PC-3 (cell line): Measurements from ENCODE around the gene TMEM69. TPM values are rescaled to one million over a fixed set of nuclear protein-coding genes. Genes with fewer than 3 reads are reported as not detected.

Experiments
- ATAC-seq: fragments of 200-7000 bp; cut with Tn5 transposase; 2 replicates; pipeline ENCODE4 v1.9.1; 2020; ENCODE audit warnings: mild to moderate bottlenecking, moderate library complexity
- Bru-seq: library from RNA; stranded (reverse); fragments of 400-500 nt; gene quantifications from one replicate; lab custom pipeline; 2021; lab: Mats Ljungman, UMichigan
- BruChase-seq, 2 experiments: library from RNA; stranded (reverse); fragments of 400-500 nt; gene quantifications; one replicate each; lab custom pipeline; 2021; lab: Mats Ljungman, UMichigan
- BruUV-seq: library from RNA; stranded (reverse); fragments of 400-500 nt; replicated peaks from 2 replicates; lab custom pipeline; 2021; lab: Mats Ljungman, UMichigan
- CTCF ChIA-PET: fragments of 300-600 bp; sonication (Branson Sonifier 250); formaldehyde crosslinking; loops from one replicate; lab custom pipeline; 2022; ENCODE audit warnings: antibody characterized with exemption; lab: Charles Lee
- POLR2A ChIA-PET: fragments of 300-600 bp; sonication (Branson Sonifier 250); formaldehyde crosslinking; loops from one replicate; lab custom pipeline; 2022; ENCODE audit warnings: antibody characterized with exemption; ENCODE audit not compliant: unreplicated experiment; lab: Charles Lee
- DNase-seq: peaks from one replicate; pipeline ENCODE4 v3.0.0-alpha.2; 2015
- H2AFZ ChIP-seq: fragments of 300-600 bp; sonication (generic); 2 replicates; pipeline ENCODE4 v1.6.0; 2016; ENCODE audit warnings: antibody characterized with exemption, low read length
- H3F3A ChIP-seq: fragments of 300-600 bp; sonication (generic); one replicate; pipeline ENCODE4 v1.6.0; 2017; ENCODE audit warnings: antibody characterized with exemption, low read length, control low read depth, mild to moderate bottlenecking; ENCODE audit not compliant: unreplicated experiment
- H3K27ac ChIP-seq: fragments of 300-600 bp; sonication (generic); 2 replicates; pipeline ENCODE4 v1.5.1; 2016; ENCODE audit warnings: mild to moderate bottlenecking, low read length
- H3K27me3 ChIP-seq: fragments of 300-600 bp; sonication (generic); 2 replicates; pipeline ENCODE4 v1.6.1; 2016; ENCODE audit warnings: low read length, mixed read lengths
- H3K36me3 ChIP-seq: fragments of 300-600 bp; sonication (generic); 2 replicates; pipeline ENCODE4 v1.6.1; 2016; ENCODE audit warnings: low read depth, mixed run types, low read length, mixed read lengths
- H3K4me1 ChIP-seq: fragments of 300-600 bp; sonication (generic); 2 replicates; pipeline ENCODE4 v1.5.1; 2016; ENCODE audit warnings: low read length; ENCODE audit not compliant: insufficient read depth
- H3K4me2 ChIP-seq: fragments of 300-600 bp; sonication (generic); 2 replicates; pipeline ENCODE4 v1.6.0; 2016; ENCODE audit warnings: low read length
- H3K4me3 ChIP-seq: fragments of 300-600 bp; sonication (generic); 2 replicates; pipeline ENCODE4 v1.5.1; 2016; ENCODE audit warnings: mild to moderate bottlenecking, low read length, mixed read lengths
- H3K79me2 ChIP-seq: fragments of 300-600 bp; sonication (generic); 2 replicates; pipeline ENCODE4 v1.6.1; 2017; ENCODE audit warnings: low read length, mixed read lengths
- H3K9ac ChIP-seq: fragments of 300-600 bp; sonication (generic); 2 replicates; pipeline ENCODE4 v1.6.0; 2016; ENCODE audit warnings: mild to moderate bottlenecking, low read length
- H3K9me2 ChIP-seq: fragments of 300-600 bp; sonication (generic); replicated peaks from 2 replicates; pipeline ENCODE4 v1.6.1; 2016; ENCODE audit warnings: mixed run types, low read length, mixed read lengths
- H3K9me3 ChIP-seq: fragments of 300-600 bp; sonication (generic); 2 replicates; pipeline ENCODE4 v1.6.1; 2016; ENCODE audit warnings: low read length, mixed read lengths
- H4K20me1 ChIP-seq: fragments of 300-600 bp; sonication (generic); 2 replicates; pipeline ENCODE4 v1.6.1; 2016; ENCODE audit warnings: low read length, mixed read lengths
- EZH2 ChIP-seq: fragments of 300-600 bp; sonication (generic); IDR thresholded peaks from one replicate; pipeline ENCODE4 v1.6.1; 2017; ENCODE audit warnings: antibody characterized with exemption, mild to moderate bottlenecking, low read length; ENCODE audit not compliant: unreplicated experiment
- EZH2phosphoT487 ChIP-seq: fragments of 300-600 bp; sonication (generic); IDR thresholded peaks from 2 replicates; pipeline ENCODE4 v1.6.1; 2018; ENCODE audit warnings: mild to moderate bottlenecking, antibody characterized with exemption, low read length, borderline replicate concordance
- intact Hi-C: fragments of 100-400 bp; cut with micrococcal nuclease; formaldehyde crosslinking; loops from 2 replicates; pipeline ENCODE4 v1.9.0; 2023
- long read RNA-seq: library from polyadenylated mRNA; unstranded; transcript quantifications from one replicate; pipeline ENCODE4 v2.0.0, GENCODE V29; 2021; ENCODE audit not compliant: unreplicated experiment
- total RNA-seq: library from RNA; depleted of rRNA; stranded (reverse); fragments of >200 nt; gene quantifications from 2 replicates; pipeline ENCODE4 v1.2.3, GENCODE V29; 2014; rRNA removed
- TF ChIP-seq, protein P1 (sequence below): fragments of 300-600 bp; sonication (generic); conservative IDR thresholded peaks from 2 replicates; pipeline ENCODE4 v1.5.1; 2017; ENCODE audit warnings: antibody characterized with exemption, low read depth, mild to moderate bottlenecking, low read length

The TMEM69 gene
- total RNA-seq, result 26.6 and 28.5 TPM in 2 replicates
- percentile 85 among the genes with signal in this experiment for Bru-seq, nascent RNA
- BruChase-seq, experiment 1, labeled RNA remaining after a 6-hour chase, result percentile 88 among the genes with signal in this experiment
- percentile 80 among the genes with signal in this experiment for BruChase-seq, experiment 2, labeled RNA remaining after a 2-hour chase
- long read RNA-seq, transcript TMEM69-201 (3 exons, 2,439 nt), result major isoform, 20 of 23 reads
- long read RNA-seq, partial matches to known transcripts, result 0 of 23 reads
- long read RNA-seq, other reads (novel, unspliced or antisense), result 1 of 23 reads

DNA sequence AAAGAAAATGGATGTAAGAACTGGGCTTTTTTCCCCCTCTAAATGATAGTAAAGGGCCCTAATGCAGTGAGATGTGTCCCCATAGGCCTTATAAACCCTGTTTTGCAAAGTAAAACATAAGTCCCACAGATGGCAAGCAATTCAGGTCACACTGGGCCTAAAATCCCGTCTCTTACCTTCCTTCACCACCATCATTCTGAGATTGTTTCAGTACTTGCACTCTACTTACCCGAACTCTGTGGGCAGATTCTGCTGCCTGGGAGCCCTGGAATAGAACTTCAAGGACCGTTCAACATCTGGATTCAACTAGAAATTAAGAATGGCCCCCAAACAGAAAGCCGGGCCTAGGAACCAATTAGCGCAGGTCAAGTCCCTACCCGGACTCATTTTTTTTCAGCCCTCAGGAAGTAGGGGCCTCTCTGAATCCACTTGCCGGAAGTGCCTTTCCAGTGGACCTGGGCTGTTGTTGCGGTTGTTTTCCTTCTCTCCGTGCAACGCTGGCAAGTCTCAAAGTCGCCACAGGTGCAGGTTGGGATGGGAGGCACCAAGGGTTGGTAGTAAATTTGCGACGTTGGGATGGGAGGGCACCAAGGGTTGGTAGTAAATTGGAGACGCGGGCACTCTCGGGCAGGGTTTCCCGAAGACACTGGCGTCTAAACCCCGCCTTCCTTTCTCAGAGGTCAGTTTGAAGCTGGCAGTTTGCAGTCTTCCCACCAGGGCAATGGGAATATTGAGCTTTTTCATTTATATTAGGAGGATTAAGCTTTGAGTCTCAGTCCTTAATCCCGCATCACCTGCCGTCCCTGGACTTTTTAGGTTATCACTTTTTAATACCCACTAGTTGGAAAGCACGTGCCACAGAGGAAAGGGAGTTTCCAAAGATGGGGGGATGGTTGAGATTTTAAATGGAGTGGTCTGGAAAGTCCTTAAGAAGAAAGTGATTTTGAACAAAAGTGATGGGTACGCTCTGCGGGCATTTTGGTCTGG, at the start of gene TMEM69:
Gene TMEM69 (plus strand): TSS at position 428 of the 987 bp plus-strand sequence. CDS start 2,888 bp downstream, outside the sequence.
- Histone ChIP-seq H4K20me1 (peaks cover 14% of the 10 kb centered on the region), H3K4me2 (peak within 1 kb of the TSS; percentile 99), H3K27ac (peak within 1 kb of the TSS; percentile 98), H3K4me1 (peaks cover 18% of the 10 kb centered on the region), H3K36me3 (peaks cover 18% of the 10 kb centered on the region), H3K9me2 (no peaks in the 10 kb centered on the region), H3F3A (no peaks in the 10 kb centered on the region), H2AFZ (peak within 1 kb of the TSS; percentile 88), H3K27me3 (no peaks in the 10 kb centered on the region), H3K79me2 (peaks cover 69% of the 10 kb centered on the region), H3K9ac (peak within 1 kb of the TSS; percentile 99), H3K9me3 (no peaks in the 10 kb centered on the region), H3K4me3 (peak within 1 kb of the TSS; percentile 99)
- CTCF ChIA-PET, result interaction anchor here (0.6 kb wide), 1 partner anchor 93 kb away, joined by 4 read pairs; no protein-coding TSS in a partner anchor
- peak; percentile 11 for ATAC-seq
- no TSS peak for BruUV-seq
- intact Hi-C loops, result loop anchor here (1.0 to 5.0 kb wide), 5 partner anchors 46 to 194 kb away; partner anchors contain the start of genes IPP and NASP
- POLR2A ChIA-PET, result interaction anchor here (0.6 kb wide), 1 partner anchor 467 kb away, joined by 3 read pairs; no protein-coding TSS in a partner anchor
- TF ChIP-seq, protein P1, sequence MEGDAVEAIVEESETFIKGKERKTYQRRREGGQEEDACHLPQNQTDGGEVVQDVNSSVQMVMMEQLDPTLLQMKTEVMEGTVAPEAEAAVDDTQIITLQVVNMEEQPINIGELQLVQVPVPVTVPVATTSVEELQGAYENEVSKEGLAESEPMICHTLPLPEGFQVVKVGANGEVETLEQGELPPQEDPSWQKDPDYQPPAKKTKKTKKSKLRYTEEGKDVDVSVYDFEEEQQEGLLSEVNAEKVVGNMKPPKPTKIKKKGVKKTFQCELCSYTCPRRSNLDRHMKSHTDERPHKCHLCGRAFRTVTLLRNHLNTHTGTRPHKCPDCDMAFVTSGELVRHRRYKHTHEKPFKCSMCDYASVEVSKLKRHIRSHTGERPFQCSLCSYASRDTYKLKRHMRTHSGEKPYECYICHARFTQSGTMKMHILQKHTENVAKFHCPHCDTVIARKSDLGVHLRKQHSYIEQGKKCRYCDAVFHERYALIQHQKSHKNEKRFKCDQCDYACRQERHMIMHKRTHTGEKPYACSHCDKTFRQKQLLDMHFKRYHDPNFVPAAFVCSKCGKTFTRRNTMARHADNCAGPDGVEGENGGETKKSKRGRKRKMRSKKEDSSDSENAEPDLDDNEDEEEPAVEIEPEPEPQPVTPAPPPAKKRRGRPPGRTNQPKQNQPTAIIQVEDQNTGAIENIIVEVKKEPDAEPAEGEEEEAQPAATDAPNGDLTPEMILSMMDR, result no peak
- TF ChIP-seq EZH2phosphoT487 (no peak), EZH2 (no peak)
- peak; percentile 84 for DNase-seq

DNA sequence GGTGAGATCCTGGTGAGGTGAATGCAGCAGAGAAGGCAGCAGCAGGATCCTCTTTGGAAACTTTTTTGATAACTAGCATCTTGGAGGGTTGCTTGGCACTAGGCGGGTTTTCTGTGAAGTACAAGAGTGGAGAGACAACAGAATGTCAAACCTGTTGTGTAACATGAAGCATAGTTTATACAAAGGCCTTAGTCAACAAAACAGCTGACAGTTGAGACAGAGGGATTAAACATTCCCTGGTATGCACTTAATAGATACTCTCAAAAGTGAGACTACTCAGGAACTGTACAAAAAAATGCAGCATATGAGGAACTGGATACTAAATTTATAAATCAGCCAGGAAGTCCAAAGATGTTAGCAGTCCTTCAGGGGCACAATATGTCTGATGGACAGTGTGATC, 47.7 kb upstream of the TMEM69 start:
- Histone ChIP-seq H3K4me3 (no peak overlapping the region), H3K9ac (no peak overlapping the region), H4K20me1 (no peaks in the 10 kb centered on the region), H3K27me3 (no peaks in the 10 kb centered on the region), H3F3A (peaks cover 7% of the 10 kb centered on the region), H3K4me1 (no peaks in the 10 kb centered on the region), H3K9me3 (no peaks in the 10 kb centered on the region), H3K36me3 (peaks cover 49% of the 10 kb centered on the region), H3K79me2 (no peaks in the 10 kb centered on the region; the same call in 1 of the 2 replicates), H3K27ac (no peak overlapping the region), H2AFZ (no peak overlapping the region), H3K4me2 (no peak overlapping the region), H3K9me2 (no peaks in the 10 kb centered on the region)
- ChIA-PET POLR2A (no interaction called here), CTCF (no interaction called here)
- intact Hi-C loops, result loop anchor here (5.0 kb wide), 2 partner anchors 47 to 162 kb away; partner anchors contain the start of genes GPBP1L1, MAST2 and TMEM69
- ATAC-seq (no peak), DNase-seq (no peak)
- TF ChIP-seq, protein P1, result no peak
- TF ChIP-seq EZH2 (no peak), EZH2phosphoT487 (no peak)
- BruUV-seq, result no TSS peak
